ENCODE data around the gene AMH.
"Not testable (repeated sequence)": the region's sequence is repeated elsewhere in the genome, so short reads cannot be mapped to it uniquely, and the experiment has no call there.

AMH gene

GRCh38 chr19:2249010-2249866 is at the start of gene AMH:
AMH (plus strand) TSS chr19:2249323; CDS start chr19:2249333, 10 bp downstream.
- H3K9me3 Mint-ChIP-seq: no peaks in the 10 kb centered on the region
- H3K4me1 Mint-ChIP-seq (ENCODE audit: low read depth): peaks cover 2% of the 10 kb centered on the region
- peaks cover 14% of the 10 kb centered on the region for H3K36me3 Mint-ChIP-seq (ENCODE audit: low read depth)
- H3K27ac Mint-ChIP-seq: no peak within 1 kb of the TSS
- peaks cover 7% of the 10 kb centered on the region for H3K27me3 Mint-ChIP-seq (ENCODE audit: low read depth)
- H3K4me3 Mint-ChIP-seq: no peak within 1 kb of the TSS

GRCh38 chr19:2199861-2200623 is 49.1 kb upstream of the AMH start:
- H3K36me3 Mint-ChIP-seq (ENCODE audit: low read depth): peaks cover 1% of the 10 kb centered on the region
- no peak overlapping the region for H3K27ac Mint-ChIP-seq
- H3K4me3 Mint-ChIP-seq: no peak overlapping the region
- H3K9me3 Mint-ChIP-seq: no peaks in the 10 kb centered on the region
- no peaks in the 10 kb centered on the region for H3K27me3 Mint-ChIP-seq (ENCODE audit: low read depth)
- H3K4me1 Mint-ChIP-seq (ENCODE audit: low read depth): no peaks in the 10 kb centered on the region

GRCh38 chr19:2200624-2201294 is 48.4 kb upstream of the AMH start:
- H3K27ac Mint-ChIP-seq; H3K27me3 Mint-ChIP-seq (ENCODE audit: low read depth); H3K4me3 Mint-ChIP-seq; H3K4me1 Mint-ChIP-seq (ENCODE audit: low read depth); H3K36me3 Mint-ChIP-seq (ENCODE audit: low read depth); H3K9me3 Mint-ChIP-seq: not testable (repeated sequence)

DNA sequence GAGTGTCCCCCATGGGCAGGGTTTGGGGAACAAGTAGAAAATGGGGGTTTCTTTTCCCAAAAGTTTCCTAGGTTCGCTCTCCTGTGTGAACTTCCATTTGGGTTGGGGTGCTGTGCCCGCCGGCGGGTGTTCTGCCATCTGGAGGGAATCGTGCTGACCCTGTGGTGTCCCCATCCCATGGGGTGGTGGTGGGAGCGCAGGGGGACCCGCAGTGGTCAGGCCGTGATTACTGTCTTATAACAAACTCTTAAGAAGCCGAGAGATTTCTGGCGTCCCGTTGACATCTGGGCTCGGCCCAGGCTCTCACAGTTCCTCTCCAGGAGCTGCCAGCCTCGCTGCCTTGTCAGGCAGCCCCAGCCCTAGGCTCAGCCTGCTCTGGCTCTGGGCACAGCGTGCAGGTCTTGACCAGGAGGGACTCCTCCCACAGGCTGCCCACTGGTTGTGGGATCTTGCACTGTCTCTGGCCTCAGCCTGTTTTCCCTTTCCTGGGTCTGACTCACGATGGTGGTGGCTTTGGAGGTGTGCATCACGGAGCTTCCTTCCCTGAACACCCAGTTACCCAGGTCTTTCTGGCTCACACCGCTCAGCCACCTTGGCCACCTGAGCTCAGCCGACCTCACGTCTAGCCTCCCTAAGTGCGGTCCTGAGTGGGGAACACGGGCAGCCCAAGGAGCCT is 47.5 kb upstream of the AMH start:
- H3K9me3 Mint-ChIP-seq: no peaks in the 10 kb centered on the region
- H3K27me3 Mint-ChIP-seq (ENCODE audit: low read depth): no peaks in the 10 kb centered on the region
- no peak overlapping the region for H3K4me3 Mint-ChIP-seq
- peaks cover 3% of the 10 kb centered on the region for H3K36me3 Mint-ChIP-seq (ENCODE audit: low read depth)
- H3K27ac Mint-ChIP-seq: no peak overlapping the region
- H3K4me1 Mint-ChIP-seq (ENCODE audit: low read depth): no peaks in the 10 kb centered on the region

DNA sequence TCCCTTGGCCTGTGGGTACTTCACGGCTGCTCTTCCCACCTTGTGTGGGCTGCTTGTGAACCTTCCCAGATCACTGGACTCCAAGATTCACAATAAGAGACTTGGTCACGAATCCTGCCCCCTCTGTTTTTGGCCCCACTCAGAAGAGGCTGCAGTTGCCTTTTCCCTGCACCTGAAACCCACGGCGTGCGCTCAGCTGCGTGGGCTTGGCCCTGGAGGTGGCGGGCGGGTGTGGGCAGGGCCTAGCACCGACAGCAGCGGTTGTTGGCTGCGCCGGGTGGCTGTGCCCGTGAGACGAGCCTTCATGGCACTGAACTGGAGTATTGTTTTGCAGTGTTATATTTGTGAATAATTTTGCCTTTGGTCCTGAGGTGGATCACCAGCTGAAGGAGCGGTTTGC is 46.8 kb upstream of the AMH start:
- Mint-ChIP-seq H3K27ac (no peak overlapping the region), H3K9me3 (no peaks in the 10 kb centered on the region), H3K27me3 (ENCODE audit: low read depth) (no peaks in the 10 kb centered on the region), H3K4me3 (no peak overlapping the region), H3K36me3 (ENCODE audit: low read depth) (peaks cover 4% of the 10 kb centered on the region), H3K4me1 (ENCODE audit: low read depth) (no peaks in the 10 kb centered on the region)

- H3K4me1 Mint-ChIP-seq (ENCODE audit: low read depth): peaks cover 2% of the 10 kb centered on the region
- H3K4me3 Mint-ChIP-seq: no peak overlapping the region
- no peak overlapping the region for H3K27ac Mint-ChIP-seq
- H3K9me3 Mint-ChIP-seq: no peaks in the 10 kb centered on the region
- peaks cover 12% of the 10 kb centered on the region for H3K36me3 Mint-ChIP-seq (ENCODE audit: low read depth)
- H3K27me3 Mint-ChIP-seq (ENCODE audit: low read depth): no peaks in the 10 kb centered on the region
These were observed 42.1 kb upstream of the AMH start for GRCh38 chr19:2207008-2207407.

DNA sequence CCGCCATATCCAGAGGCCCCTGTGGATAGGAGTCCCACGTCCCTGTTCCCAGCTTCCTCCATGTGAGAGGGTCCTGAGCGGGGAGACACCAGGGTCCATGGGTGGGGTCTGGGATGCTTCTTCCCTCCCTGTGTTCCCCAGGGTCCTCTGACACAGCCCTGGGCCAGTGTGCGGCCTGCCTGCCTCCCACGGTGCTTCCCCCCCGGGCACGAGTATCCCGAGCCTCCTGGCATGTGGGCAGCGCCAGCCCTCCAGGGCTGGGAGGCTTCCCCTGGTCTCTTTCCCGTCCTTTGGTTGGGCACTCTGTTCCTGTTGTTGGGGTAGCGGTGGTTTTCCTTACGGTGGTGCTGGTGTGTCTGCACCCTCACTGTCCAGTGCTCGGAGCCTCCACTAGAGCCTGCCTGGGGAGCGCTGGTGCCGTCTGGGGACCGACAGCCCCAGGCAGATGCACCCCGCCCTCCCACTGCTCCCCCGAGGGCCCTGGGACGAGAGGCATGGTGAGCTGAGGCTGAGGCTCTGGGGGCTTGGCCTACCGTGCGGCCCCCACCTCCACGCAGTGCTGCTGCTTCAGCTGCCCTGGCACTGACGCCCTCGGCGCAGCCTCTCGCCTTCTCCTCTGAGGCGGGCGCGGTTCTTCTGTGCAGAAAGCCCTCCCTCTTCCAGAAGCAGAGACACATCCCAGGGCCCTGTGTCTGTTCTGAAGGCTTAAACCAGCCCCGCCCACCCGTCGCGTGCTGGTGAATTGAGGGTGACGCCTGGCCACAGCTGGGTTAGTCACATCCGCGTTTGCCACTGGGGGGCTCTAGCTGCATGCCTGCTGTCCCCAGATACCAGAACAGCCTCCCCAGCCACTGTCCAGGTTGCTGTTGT is 40.9 kb upstream of the AMH start:
- Mint-ChIP-seq H3K27me3 (ENCODE audit: low read depth) (no peaks in the 10 kb centered on the region), H3K4me3 (no peak overlapping the region), H3K9me3 (no peaks in the 10 kb centered on the region), H3K27ac (no peak overlapping the region), H3K36me3 (ENCODE audit: low read depth) (peaks cover 14% of the 10 kb centered on the region), H3K4me1 (ENCODE audit: low read depth) (peaks cover 3% of the 10 kb centered on the region)

GRCh38 chr19:2208975-2209374 is 40.1 kb upstream of the AMH start:
- Mint-ChIP-seq H3K4me1 (ENCODE audit: low read depth) (peaks cover 5% of the 10 kb centered on the region), H3K36me3 (ENCODE audit: low read depth) (peaks cover 16% of the 10 kb centered on the region), H3K9me3 (no peaks in the 10 kb centered on the region), H3K27ac (no peak overlapping the region), H3K4me3 (no peak overlapping the region), H3K27me3 (ENCODE audit: low read depth) (no peaks in the 10 kb centered on the region)

GRCh38 chr19:2209408-2209807 is 39.7 kb upstream of the AMH start:
- H3K4me3 Mint-ChIP-seq: no peak overlapping the region
- H3K27ac Mint-ChIP-seq: no peak overlapping the region
- H3K36me3 Mint-ChIP-seq (ENCODE audit: low read depth): peaks cover 16% of the 10 kb centered on the region

DNA sequence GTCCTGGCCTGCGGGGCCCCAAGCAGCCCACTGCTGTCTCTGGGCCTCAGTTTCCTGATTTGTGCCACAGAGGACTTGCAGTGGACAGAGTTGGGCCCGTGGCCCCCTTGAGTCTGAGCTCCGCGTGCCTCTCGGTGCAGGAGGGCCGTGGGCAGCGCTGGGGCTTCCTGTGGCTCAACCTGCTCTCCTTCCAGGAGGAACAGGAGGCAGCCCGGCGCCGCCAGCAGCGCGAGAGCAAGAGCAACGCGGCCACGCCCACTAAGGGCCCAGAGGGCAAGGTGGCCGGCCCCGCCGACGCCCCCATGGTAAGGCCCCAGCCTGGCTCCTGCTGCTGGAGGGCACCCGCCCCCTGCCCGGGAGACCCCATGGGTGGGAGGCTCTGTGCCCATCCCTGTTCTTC is 38.9 kb upstream of the AMH start:
- H3K4me1 Mint-ChIP-seq (ENCODE audit: low read depth): peaks cover 8% of the 10 kb centered on the region

More at GRCh38 chr19:2209408-2209807, 39.7 kb upstream of the AMH start:
- H3K4me1 Mint-ChIP-seq (ENCODE audit: low read depth): peaks cover 5% of the 10 kb centered on the region
- no peaks in the 10 kb centered on the region for H3K27me3 Mint-ChIP-seq (ENCODE audit: low read depth)
- no peaks in the 10 kb centered on the region for H3K9me3 Mint-ChIP-seq

DNA sequence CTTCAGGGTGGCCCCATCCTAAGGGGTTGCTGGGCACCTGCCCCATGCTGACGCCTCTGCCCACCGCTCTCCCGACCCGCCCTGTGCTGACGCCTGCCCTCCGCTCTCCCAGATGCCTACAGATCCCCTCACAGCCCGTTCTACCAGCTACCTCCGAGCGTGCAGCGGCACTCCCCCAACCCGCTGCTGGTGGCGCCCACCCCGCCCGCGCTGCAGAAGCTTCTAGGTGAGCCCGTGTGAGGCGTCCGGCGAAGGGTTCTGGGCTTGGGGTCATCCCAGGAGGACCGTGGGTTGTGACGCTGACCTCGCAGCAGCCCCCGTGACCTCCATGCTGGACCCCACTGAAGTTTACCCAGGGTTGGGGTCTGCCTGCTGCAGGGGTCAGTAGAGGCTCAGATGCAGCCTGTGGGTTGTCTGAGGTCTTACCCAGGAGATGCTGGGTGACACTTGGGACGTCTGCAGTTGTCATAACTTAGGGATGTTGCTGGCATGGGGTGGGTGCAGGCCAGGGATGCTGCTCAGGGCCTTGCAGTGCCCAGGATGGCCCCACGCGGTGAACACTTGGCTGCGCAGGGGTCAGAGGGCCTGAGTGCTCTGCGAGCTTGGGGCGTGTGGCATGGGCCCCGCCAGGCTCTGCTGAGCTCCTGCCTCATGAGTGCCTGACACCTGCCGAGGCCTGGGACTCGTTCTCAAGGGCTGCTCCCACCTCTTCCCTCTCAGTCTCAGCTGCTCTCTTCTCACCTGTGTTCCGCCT is 38.0 kb upstream of the AMH start:
- H3K4me3 Mint-ChIP-seq: no peak overlapping the region
- H3K27me3 Mint-ChIP-seq (ENCODE audit: low read depth): no peaks in the 10 kb centered on the region
- no peaks in the 10 kb centered on the region for H3K9me3 Mint-ChIP-seq
- H3K4me1 Mint-ChIP-seq (ENCODE audit: low read depth): peaks cover 8% of the 10 kb centered on the region
- H3K27ac Mint-ChIP-seq: no peak overlapping the region
- H3K36me3 Mint-ChIP-seq (ENCODE audit: low read depth): peaks cover 18% of the 10 kb centered on the region

More for the DNA sequence above, 38.9 kb upstream of the AMH start:
- H3K4me3 Mint-ChIP-seq: no peak overlapping the region
- H3K27me3 Mint-ChIP-seq (ENCODE audit: low read depth): no peaks in the 10 kb centered on the region
- no peak overlapping the region for H3K27ac Mint-ChIP-seq
- peaks cover 18% of the 10 kb centered on the region for H3K36me3 Mint-ChIP-seq (ENCODE audit: low read depth)
- H3K9me3 Mint-ChIP-seq: no peaks in the 10 kb centered on the region

DNA sequence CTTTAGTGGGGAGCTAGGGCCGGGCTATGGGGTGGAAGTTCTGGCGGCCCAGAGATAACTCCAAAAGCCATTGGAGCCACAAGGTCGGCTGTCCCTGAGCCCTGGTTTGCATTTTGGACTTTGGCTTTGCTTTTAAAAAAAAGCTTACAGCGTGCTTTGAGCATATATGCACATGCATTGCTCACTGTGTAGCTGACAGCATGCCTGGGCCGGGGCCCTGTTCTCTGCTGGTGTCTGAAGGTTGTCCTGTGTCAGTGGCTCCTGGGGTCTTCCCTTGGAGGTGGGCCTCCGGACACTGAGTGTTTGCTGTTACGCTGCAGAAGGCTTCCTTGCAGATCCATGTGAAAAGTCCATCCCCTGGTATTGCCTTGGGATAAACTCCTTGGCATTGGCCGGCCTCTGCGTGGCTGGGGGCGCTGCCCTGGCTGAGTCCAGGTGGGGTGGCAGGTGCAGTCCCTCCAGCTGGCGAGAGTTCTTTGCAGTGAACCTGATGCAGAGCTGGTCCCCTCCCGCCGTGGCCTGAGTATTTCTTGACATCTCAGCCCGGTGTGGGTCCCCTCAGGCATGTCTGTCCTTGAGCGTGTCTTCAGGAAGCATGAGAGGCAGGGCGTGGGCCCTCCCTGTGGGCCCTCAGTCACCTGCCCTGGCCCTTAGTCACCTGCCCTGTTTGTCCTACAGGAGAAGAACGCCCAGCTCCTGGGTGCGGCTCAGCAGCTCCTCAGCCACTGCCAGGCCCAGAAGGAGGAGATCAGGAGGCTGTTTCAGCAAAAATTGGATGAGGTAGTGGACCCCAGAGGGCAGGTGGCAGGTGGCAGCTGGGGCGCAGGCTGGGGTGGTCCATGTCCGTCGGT is 36.0 kb upstream of the AMH start:
- peaks cover 19% of the 10 kb centered on the region for H3K36me3 Mint-ChIP-seq (ENCODE audit: low read depth)
- no peak overlapping the region for H3K4me3 Mint-ChIP-seq
- no peak overlapping the region for H3K27ac Mint-ChIP-seq
- H3K9me3 Mint-ChIP-seq: no peaks in the 10 kb centered on the region
- H3K4me1 Mint-ChIP-seq (ENCODE audit: low read depth): peaks cover 8% of the 10 kb centered on the region
- no peaks in the 10 kb centered on the region for H3K27me3 Mint-ChIP-seq (ENCODE audit: low read depth)

Measured in T-helper 1 cell treated with Interleukin-12 subunit alpha and Interleukin-12 subunit beta and Interleukin-4 antibody, amounts not matched to agents 30 μg/mL and 1 μg/mL, for 36 hours (primary cell).